HG03439 (cell line): ENCODE measurements around the gene ZNF616.
"Not testable (repeated sequence)": the region's sequence is repeated elsewhere in the genome, so short reads cannot be mapped to it uniquely, and the experiment has no call there.

Experiments used
- ATAC-seq: cut with Tn5 transposase; IDR thresholded peaks from one replicate; pipeline ENCODE4 v1.9.1; 2021; ENCODE audit warnings: mild to moderate bottlenecking, moderate library complexity; ENCODE audit not compliant: unreplicated experiment

ZNF616 gene

DNA sequence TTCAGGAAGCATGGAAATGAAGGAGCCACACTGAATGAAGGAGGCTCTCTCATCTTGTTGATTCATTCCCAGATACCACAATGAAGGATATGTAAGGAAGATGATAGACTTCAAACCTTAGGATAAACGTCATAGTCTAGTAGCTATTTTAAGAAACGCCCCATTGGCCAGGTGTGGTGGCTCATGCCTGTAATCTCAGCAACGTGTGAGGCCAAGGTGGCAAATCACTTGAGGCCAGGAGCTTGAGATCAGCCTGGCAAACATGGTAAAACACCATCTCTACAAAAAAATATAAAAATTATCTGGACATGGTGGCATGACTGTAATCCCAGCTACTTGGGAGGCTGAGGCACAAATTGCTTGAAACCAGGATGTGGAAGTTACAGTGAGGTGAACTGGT, 27.1 kb downstream of the ZNF616 start:
- no peak for ATAC-seq

DNA sequence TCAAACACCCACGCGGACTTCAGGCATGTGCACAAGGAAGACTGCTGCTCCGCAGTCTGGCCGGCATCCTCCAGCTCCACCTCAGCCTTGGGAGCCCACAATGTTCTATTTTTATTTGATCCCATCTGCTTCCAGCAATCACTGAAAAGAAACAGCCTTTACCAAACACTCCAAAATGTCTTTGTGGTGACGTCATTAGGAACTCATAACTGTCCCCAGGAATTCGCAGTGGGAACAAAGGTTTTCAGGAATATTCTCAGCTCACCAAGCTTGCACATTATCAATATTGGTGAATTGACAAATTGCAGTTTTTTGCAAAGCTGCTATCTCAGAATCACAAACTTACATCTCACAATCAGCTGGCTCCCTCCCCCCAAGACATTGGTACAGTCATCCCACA, 29.0 kb downstream of the ZNF616 start:
- ATAC-seq = no peak

DNA sequence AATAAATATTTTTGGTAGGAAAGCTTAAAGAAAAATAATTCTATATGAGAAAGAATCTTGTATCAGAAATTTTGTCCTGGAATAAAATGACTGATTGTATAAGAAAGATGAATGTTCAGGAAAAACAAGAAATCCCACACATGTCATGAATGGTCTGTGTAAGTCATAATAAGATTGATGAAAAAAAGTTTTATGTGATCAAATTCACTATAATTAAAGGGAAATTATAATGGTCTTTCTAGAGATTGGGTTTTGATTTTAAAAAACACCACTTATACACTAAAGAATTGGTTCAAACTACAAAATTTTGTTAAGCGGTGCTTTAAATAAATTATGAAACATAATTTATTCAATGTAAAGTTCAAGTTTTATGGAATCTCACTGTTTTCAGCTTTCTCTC, 37.0 kb downstream of the ZNF616 start:
- no peak for ATAC-seq

DNA sequence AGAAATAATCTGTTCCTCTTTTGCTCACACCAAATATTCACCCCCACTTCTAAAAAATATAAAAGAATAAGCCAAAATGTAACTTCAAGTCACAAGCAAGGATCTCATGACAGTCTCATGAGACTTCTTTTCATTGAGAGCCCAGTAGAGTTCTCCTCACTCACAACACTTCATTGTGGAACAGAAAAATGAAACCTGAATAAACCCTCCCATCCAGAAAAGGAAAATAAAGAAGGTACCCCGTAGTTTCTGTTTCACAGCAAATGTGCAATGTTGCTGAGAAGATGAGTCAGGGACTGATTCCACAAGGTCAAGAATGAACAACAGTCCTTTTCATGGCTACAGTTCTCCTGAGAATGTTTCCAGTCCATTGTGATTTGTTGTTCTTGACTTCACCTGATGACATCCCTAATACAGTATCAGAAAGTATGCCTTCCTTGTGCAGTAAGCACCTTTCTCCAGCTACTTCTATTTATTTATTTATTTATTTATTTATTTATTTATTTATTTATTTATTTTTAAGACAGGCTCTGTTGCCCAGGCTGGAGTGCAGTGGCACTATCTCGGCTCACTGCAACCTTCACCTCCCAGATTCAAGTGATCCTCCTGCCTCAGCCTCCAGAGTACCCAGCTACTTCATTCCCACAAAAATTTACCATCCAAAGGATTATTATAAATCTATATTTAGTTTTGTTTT, 37.7 kb downstream of the ZNF616 start:
- ATAC-seq = no peak

DNA sequence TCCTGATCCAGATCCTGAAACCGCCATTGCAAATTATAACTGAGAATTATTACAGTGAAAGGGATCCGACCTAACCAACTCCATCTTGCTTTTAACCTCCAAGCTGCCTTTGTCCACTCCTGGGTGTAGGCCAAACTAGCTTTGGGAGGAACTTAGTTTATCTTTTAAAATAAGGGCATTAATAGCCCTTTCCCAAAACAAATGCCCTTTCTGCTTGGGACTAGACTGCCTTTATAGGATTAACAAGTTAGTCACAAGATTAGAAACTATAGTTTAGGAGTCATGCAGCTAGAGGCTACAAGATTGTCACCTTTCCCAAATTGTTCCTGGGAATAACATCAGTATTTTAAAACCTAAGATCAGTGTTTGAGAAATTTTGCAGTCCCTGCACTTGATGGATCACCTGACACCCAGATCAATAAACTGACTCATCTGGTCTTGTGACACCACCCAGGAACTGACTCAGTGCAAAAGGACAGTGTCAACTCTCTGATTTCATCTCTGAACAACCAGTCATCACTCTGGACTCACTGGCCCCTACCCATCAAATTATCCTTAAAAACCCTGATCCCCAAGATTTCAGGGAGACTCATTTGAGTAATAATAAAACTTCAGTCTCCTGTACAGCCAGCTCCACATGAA, 40.1 kb downstream of the ZNF616 start:
- ATAC-seq = no peak

DNA sequence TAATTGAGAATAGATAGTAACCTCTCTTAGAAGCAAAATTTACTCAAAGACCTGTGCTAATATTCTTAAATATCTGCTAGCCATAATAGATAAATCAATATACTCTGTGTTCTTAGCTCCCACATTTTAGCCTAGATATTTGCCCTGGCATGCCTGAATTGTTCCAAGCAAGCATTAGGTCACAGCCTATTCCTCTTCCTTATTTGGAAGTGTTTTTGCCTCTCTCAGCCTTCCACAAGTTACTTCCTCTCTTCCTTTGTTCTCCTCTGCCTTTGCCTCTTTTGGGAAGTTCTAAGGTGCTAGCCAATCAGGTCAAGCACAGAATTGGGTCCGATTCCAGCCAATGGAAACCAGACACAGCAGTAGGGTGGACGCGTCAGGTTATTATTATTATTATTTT, 43.3 kb downstream of the ZNF616 start:
- not testable (repeated sequence) for ATAC-seq

DNA sequence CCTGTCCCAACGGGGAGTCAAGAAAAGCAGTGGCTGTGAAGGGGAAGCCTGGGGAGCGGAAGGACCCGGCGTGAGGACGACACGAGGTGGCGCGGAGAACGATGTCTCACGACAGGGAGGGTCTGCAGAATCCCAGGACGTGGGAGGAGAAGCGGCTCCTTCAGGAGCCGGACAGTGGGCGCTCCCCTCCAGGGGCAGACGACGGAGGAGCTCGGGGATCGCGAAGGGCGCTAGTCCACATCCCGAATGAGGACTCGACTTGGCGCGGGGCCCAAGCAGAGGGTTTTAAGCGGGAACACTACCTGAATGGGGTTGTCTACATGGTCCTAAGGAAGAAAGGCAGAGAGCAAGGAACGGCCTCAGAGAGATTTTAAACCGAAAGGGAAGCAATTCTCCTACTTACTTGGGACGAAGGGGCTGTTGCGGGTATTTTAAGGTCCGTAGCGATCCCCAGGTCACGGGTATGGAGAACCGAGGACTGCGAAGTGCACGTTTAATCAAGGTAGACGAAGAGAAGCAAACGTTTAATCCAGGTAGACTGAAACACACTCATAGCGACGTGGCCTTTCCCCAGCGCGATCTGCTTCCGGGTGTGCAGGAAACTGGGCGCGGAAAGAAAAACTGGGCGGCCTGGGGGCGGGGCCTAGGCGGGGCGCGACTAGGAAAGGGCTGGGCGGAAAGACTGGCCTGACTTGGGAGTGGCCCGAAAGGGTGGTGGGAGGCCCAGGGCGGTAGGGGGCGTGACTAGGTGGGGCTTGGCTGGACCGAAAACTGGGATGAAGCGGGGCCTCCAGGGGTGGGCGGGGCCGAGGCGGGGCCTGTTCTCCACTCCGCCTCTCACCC, 44.3 kb downstream of the ZNF616 start, which contains the start of gene ZNF841:
Gene ZNF841 (minus strand): TSS at position 594 of the 843 bp plus-strand sequence. CDS start 10,964 bp downstream, outside the sequence.
- ATAC-seq = peak; percentile 76

DNA sequence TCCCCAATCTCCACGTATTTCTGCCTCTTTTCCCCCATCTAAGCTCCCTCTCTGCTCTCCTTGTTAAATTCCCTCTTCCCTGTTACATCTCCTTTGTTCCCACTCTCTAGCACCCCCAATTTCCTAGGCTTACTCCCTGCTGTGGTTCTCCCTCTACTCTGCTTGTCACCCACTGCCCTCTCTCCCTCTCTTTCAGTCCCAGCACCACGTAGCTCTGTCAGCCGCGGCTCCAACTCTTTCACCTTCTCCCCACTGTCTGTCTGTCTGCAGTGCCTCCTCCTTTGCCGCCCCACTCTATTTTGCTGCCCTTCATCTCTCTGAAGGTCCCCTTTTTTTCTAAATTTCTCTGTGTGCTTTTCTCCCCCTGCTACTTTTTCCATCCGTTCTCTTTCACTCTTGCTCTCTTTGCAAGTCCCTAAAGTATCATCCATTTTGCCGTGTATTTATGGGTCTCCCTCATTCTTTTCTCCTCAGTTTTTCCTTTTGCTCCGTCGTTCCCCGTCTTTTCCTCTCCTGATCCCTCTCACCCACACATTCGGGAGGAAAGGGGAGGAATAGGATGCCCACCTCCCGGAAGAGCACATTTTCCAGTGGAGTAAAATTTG, 45.1 kb downstream of the ZNF616 start:
- no peak for ATAC-seq

DNA sequence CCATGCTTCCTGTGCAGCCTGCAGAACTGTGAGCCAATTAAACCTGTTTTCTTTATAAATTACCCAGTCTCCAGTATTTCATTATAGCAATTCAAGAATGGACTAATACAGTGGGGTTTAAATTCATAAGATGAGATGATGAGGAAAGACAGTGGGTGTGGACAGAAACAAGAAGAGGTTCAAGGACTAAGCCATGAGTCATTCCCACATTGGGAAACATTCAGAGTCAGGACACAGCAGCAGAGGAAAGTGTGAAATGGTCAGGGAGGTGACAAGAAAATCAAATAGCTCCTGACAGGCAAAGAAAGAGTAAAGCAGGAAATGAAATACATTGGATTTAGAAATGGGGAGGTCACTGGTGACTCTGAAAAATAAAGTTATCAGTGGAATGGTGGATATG, 53.3 kb downstream of the ZNF616 start:
- no peak for ATAC-seq

DNA sequence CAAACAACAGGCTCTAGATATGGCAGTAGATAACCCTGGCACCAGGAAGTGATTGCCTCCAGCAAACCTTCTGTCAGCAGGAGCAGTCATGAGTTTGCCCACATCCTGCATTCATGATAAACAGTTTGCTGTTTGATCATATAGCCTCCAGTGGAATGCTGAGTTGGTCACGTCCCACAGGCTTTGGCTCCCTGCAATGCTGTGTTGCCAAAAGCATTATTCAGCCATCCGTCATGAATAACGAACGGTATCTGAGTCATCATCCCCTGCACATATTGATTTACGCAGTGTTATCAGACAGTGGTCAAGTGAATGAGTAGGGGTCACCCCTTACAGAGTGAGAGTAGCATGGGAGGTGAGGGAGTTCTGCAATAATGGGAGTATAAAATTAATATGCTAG, 69.2 kb downstream of the ZNF616 start:
- ATAC-seq = no peak

DNA sequence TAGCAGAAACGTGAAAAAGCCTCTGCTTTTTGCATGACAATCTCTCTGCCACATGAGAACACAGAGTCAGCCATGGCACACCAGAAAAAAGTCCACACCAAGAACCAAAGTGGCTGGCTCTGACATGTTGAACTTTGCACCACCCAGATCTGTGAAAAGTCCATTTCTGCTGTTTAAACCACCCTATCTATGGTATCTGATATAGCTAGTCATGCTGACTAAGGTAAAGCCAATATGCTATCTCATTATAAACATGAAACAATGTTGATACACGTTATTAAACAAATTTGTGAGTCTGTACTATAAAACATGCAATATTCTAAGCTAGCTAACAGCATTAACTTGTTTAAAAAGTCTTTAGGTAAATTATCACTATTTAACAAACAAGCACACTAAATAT, 70.1 kb downstream of the ZNF616 start:
- no peak for ATAC-seq

DNA sequence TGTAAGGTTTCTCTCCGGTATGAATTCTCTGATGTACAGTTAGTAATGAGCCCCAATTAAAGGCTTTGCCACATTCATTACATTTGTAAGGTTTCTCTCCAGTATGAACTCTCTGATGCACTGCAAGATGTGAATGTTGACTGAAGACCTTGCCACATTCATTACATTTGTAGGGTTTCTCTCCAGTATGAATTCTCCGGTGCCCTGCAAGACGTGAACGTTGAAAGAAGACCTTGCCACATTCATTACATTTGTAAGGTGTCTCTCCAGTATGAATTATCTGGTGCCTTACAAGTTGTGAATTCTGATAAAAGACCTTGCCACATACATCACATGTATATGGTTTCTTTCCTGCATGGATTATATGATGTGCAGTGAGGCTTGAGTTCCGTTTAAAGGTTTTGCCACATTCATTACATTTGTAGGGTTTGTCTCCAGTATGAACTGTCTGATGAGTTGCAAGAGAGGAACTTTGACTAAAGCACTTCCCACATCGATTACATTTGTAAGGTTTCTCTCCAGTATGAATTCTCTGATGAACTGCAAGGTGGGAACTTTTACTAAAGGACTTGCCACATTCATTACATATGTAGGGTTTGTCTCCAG, 73.4 kb downstream of the ZNF616 start:
- no peak for ATAC-seq

DNA sequence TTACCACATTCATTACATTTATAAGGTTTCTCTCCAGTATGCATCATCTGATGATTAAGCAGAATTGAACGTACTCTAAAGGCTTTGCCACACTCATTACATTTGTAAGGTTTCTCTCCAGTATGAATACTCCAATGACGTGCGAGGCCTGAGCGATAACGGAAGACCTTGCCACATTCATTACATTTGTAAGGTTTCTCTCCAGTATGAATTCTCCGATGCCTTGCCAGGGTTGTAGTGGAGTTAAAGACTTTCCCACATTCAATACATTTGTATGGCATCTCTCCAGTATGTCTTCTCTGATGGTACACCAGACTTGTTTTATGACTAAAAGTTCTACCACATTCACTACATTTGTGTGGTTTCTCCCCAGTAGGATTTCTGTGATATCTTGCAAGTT, 74.3 kb downstream of the ZNF616 start:
- ATAC-seq = no peak
